GM18907 (cell line): ENCODE measurements around the gene TBRG4.

Source experiments
- ATAC-seq: cut with Tn5 transposase; IDR thresholded peaks from one replicate; pipeline ENCODE4 v1.9.1; 2021; ENCODE audit warnings: mild to moderate bottlenecking, moderate library complexity; ENCODE audit not compliant: unreplicated experiment

TBRG4 gene

DNA sequence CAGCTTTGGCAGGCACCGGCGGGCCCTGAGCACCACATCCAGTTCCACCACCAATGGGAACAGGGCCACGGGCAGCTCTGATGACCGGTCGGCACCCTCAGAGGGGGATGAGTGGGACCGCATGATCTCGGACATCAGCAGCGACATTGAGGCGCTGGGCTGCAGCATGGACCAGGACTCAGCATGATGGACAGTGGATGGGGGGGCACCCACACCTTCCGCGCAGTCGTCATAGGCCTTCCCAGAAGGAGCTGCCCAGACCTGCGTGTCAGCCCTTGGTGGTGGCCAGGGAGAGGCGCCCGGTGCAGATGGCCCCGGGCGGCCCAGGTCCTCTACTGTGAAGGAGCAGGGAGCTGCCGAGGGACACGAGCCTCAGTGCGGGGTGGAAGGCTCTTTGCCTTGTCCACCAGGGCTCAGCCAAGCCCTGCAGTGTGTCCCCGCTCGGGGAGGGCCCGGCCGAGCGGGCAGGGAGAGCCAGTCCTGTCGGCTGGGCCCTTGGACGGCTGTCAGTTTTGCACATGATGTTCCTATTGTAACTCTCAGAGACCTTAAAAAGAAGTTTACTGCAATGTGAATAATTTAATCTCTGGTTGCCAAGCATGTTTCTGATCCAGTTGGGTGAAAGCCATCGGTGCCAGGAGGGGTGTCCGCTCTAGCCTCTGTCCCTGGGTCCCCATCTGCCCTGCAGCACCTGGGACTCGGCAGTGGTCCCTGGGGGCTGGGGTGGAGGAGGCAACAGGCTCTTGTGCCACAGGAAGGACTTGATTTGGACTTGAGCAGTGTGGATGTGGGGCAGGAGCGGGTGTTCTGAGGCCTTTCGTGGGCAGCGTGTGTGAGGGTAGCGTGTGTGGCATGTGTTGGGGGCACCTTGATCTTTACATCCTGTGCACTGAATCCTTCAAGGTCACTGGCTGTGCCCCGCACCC is 35.4 kb downstream of the TBRG4 start:
- ATAC-seq = no peak

DNA sequence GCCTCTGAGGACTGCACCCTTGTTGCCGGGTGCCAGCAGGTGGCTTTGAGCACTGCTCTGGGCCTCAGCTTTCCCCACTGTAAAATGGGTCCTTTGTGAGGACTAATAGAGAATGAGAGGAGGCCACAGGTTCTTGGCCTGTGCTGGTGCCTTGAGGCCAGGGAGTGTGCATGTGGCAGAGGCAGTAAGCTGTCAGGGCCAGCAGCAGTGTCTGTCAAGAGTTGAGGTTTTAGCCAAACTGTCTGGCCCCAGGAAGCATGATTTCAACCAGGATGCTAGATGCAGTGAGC is 36.2 kb downstream of the TBRG4 start:
- no peak for ATAC-seq

DNA sequence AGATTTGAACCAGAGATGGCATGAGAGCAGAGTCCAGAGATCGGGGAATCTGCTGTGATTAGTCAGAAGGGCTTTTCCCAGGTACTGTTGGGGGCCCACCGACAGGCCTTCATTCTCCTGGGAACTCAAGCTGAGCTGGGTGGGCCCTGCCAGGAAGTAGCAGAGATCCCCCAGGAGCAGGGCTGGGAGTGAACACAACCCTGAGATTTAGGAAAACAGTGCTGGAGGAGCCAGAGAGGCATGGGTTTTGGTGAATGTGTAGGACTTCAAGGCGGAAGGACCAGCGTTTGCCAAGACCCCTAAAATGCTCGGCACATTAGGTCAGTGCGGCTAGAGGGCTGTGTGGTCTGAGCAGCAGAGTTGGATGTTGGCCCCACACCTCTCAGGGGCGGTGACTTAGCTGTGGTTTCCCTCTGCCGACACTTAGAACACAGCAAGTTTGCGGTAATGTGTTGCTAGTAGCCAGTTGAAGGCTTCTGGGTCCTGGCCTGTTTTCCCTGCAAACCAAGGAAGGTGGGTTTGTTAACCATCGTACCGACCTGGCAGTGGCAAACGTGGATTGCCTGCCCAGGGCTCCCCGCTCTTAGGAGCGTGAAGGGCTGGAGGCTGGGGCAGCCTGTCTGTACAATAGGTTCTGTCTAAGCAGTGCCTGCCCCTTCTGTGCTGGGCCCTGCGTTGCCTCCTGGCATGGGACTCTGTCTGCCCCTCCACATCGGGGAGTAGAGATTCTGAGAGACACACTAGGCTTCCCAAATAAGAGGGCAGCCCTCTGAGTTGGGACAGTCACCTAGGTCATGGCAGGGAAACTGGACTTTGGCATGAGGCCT is 36.8 kb downstream of the TBRG4 start:
- no peak for ATAC-seq

DNA sequence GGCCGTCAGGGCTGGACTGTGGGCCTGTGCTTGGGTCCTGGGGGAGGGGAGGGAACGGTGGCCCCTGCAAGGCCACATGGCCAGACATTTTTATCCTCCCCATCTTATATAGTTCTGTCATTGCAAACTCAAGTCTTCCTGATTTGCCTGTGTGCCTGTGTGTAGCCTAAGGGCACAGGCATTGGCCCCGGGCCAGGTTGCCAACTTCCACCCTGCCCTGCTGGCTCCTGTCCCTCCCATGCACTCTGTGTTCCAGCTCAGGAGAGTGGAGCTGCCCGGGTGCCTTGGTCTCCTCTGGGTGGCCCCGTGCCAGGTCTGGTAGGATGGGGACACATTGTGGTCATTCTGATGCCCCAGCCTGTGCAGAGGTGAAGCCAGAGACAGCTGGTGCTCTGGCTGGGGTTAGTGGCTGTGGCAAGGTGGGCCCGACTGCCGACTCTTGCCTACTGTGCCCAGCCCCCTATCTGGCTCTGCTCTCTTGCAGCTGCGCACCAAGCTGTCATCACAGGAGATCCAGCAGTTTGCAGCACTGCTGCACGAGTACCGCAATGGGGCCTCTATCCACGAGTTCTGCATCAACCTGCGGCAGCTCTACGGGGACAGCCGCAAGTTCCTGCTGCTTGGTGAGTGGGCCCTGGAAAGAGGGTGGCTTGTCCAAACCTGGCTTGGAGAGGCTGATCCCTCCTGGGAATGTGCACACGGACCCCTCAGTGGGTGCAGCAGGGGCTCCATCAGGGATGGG is 37.5 kb downstream of the TBRG4 start:
- no peak for ATAC-seq

DNA sequence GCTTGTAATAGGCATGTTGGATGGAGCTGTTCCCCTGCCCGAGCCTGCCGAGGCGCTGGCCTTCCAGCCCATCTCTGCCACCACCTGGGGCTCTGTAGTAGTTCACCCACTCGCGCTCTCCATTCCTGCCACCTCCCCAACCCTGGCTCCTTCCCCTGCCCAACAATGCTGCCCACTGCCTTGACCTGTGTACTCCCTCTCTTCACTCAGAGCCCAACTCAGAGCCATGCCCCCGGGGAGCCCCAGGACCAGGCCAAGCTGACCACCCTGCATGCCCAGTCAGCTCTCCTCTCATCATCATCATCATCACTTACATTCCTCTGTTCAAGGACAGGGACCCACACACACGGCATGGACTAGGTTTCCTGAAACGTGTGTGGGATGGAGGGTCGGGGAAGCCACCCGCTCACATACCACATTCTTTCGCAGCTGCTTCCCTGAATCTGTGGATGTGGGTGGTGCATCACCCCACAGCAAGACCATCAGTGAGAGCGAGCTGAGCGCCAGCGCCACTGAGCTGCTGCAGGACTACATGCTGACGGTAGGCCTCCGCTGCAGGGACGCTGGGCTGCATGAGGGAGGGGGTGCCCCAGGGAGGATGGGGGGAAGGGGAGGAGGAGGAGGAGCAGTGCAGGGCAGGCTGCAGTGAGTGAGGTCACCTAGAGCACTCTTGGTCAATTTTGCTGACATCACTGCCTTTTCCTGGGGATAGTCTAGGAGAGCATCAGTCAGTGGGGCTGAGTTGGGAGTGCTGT is 38.3 kb downstream of the TBRG4 start:
- no peak for ATAC-seq

DNA sequence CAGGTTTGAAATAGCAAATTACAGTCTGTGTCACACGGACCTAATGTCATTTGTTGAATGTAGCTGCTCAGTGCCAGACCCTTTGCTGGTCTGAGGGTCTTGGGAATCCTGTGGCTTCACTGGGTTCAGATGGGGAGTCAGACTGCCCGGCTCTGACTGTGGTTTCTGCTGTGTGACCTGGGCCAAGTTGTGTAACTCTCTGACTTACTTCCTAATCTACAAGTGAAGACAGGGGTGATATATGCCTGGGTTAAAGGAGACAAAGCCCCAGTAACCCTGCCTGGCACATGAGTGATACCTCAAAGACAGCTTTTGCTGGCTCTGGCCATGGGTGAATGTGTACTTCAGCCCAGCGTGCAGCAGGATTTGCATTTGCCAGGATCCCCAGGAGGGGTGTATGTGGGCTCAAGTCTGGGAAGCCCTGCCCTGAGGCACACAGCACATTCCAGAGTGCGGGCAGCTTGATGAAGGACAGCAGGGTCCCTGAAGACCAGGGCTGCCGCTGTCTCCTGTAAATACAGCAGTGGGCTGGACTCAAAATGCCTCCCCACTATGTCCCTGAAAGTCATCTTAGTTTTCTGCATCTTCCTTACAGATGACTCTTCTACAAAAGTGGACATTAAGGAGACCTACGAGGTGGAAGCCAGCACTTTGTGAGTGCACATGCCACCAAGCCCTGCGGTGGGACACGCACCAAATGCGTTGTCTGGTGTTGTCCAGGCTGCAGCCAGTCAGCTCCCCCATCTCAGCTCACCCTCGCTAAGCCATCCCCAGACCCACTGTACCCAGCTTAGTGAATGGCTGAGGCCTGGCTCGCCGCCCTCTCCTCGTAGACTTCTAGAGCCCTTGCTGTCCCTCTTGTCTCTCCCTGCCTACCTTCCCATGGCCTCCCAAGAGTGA is 39.1 kb downstream of the TBRG4 start:
- no peak for ATAC-seq

DNA sequence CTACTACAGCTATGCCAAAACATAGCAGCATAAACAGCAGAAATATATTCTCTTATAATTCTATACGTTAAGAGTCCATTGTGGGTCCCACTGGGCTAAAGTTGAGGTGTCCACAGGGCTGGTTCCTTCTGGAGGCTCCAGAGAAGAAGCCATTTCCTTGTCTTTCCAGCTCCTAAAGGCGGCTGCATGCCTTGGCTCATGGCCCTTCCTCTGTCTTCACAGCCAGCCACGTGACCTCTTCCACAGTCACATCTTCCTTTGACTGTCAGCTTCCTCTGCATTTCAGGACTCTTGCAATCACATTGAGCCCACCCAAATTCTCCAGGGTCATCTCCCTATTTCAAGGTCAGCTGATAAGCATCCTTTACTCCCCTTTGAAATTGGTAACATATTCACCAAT is 40.0 kb downstream of the TBRG4 start:
- no peak for ATAC-seq

DNA sequence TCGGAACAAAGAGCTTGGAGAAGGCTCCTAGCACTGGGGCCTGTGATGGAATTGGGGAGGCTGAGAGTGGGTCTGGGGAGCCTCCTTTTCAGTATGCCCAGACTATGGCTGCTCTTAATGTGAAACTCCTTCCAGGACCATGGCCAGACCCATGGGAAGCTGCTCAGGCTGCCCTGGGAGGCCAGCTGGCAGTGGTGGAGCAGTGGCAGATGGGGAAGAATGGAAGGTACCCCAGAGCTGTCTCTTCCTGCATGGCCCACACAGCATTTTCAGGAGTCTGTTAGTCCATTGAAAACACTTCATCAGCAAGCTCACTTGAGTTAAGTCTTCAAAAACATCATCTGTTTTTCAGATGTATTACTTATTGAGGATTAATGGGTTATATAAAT is 41.2 kb downstream of the TBRG4 start:
- no peak for ATAC-seq

DNA sequence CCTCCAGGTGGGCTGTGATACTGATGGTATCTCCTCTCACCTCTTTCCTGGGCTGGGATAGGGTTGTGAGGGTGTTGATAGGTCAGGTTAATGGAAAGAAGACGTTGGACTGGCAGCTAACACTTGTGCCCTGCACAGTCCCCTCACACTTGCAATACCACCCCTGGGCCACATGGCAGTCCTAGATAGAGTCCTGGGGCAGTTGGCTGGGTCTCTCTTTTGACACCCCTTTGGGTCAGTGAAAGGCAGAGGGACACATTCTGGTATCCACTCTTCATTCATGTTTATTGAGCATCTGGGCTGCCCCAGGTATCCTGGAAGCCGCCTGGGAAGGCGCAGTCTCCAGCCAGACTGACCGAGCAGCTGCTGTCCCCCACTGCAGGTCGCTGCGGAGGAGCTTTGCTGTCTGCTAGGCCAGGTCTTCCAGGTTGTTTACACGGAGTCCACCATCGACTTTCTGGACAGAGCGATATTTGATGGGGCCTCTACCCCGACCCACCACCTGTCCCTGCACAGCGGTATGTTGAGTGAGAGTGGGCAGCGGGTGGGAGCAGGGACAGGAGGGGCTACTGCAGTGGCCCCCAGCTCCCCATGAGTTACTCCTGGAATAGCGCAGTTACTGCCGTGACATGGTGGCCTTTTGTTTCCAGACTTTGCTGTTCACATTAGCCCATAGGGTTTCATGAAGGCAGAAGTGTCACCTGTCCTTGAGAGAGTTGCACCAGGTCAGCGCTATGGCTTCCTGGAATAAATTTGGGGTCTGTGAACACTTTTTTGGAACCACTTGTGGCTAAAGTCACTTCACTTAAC is 41.8 kb downstream of the TBRG4 start:
- no peak for ATAC-seq

DNA sequence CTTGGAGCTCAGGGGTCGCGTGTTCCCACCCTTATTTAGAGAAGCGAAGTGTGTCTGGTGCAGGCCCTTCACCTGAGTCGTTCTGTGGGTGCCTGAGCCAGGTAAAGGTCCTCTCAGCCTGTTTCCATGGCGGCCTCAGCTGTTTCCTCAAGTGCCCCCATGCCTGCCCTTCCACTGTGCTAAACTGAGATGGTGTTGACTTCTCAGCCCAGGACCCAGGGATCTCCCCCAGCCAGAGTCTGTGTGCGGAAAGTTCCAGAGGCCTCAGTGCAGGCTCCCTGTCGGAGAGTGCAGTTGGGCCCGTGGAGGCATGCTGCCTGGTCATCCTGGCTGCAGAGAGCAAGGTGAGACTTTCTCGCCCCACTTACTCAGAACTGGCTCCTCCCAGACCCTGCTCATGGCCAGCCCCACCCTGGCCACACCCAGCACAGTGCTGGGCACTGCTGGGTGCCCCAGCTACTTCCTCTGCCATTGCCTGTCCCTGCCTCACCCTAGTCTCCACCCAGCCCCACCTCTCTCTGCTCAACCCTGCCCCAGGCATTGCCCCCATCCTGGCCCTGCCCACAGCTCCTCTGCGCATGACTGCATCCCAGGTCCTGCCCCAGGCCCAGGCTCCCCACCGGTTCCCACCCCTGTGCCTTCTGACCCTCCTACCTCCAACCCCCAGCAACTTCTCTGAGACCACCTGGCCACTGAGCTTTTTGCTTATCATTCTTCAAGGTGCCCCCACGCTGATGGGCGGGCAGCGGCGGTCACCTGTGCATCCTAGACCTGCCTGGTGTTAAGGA is 43.1 kb downstream of the TBRG4 start:
- no peak for ATAC-seq

DNA sequence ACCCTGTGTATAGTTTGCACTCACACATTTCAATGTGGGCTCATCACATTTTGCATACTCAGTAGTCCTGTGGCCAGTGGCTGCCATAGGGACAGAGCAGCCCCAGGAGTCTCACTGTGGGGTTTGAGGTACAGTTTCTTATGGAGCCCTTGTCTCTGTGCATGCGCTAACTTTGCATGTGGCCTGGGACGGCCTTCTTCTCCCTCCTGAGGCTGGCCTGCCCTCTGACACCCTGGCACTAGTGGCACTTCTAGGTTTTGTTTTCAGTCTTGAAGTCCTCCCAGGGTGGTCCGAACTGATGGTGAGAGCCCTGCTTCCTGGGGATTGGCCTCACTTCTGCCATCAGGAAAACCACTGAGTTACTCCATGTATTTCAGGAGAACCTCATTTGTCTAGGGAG is 43.9 kb downstream of the TBRG4 start:
- ATAC-seq = no peak

DNA sequence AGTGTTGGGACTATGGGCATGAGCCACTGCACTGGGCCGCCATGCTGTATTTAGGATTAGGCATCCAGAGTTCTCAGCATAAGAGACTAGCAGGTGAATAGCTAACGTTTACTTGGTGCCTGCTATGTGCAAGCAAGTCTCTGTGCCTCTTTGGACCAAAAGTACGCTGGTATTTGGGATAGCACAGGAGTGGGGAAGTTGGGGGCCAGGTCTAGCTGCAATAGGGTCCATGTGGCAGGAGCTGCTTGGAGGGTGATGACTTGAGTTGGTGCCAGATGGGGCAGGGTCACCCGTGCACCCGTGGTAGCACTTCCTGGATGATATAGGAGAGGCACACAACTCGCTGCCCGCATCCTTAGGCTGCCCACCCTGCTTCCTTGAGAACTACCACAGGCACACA is 45.1 kb downstream of the TBRG4 start:
- no peak for ATAC-seq

DNA sequence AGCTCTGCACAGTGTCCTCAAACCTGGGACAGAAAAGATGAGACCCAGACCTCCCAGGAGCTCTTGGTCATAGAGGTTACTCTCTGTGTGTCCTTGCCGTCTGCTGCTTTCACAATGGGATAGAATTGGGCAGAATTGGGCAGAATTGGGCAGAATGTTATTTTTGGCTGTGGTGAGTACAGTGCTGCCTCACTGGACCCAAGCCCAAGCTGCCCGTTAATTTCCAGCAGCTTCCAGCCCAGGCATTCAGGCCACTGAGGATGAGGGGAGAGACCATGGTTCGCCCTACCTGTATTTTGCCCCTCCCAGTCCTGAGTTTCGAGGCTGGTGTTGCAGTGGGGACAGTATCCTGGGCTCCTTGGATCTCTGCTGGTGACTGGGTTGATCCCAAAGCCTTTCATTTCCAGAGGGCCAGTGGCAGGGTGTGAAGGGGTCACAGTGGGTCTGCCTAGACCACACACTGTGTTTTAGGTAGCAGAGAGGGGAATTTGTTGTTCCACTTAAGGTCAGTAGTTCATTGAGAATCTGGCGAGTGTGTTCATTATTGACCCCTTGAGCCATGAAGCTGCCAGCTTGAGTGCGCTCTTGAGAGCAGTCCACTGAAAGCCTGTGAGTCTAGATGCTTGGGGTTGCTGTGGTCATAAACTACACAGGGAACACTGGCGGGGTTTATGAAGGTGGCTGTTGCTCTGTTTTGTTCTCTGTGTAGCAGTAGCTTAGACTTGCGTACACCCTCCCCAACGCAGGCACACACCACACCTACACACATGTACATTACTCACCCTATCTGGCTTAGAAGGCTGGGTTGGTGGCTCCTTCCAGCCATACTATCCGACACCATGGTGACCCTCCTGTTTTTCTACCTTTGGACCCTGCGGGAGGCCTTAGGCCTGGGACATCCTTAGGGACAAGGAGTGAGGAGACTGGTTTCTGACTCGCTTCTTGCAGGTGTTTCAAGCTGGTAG is 46.2 kb downstream of the TBRG4 start:
- ATAC-seq = no peak

DNA sequence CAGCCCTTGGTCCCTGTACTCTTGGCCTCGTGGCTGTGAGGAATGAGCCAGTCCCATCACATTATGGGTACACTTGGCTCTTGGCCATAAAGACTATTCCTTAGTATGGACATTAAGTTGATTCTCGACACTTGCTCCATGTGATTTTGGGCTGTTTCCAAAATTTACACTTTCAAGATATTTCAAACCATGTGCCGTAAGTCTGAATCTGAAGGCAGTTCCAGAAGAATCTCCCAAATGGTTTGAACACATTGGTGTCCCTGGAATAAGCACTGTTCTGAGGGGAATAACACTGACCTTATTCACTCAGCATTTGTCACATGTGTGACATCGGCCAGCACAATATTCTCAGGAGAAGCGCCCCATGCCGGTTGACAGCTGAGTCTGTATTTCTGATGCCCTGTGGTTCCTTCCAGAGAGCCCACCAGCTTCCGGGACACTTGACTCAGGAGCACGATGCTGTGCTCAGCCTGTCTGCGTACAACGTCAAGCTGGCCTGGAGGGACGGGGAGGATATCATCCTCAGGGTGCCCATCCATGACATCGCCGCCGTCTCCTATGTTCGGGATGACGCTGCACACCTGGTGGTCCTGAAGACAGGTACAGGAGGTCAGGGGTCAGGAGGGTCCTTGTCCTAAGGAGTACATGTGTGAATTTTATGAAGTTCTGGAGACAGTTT is 47.3 kb downstream of the TBRG4 start:
- ATAC-seq = no peak

DNA sequence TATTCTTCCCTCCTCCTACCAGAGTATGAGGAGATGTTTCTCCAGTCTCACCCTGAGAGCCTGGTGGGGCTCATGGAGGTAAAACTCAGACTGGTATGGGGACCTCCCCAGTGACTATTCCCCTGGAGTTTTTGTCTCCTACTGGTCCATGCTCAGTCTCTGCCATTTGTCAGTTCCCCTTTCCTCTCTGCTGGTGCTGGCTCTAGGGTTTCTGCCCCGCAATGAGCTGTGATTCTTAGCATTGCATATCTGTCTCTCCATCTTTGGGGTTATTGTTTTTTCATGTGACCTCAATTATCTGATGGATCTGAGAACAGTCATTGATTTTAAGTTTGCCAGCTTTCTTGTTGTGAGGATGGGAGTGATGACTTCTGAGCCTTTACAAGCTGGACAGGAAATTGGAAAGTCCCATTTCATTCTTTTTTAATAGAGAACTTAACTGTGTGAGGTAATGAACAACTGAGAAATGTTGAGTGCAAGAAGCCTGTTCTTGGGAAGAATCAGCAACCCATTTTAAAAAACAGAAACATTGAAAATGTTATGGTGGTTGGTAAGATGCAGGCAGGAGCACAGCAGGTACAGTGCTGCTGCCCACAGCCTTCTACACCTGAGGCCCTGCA is 49.6 kb downstream of the TBRG4 start:
- no peak for ATAC-seq

DNA sequence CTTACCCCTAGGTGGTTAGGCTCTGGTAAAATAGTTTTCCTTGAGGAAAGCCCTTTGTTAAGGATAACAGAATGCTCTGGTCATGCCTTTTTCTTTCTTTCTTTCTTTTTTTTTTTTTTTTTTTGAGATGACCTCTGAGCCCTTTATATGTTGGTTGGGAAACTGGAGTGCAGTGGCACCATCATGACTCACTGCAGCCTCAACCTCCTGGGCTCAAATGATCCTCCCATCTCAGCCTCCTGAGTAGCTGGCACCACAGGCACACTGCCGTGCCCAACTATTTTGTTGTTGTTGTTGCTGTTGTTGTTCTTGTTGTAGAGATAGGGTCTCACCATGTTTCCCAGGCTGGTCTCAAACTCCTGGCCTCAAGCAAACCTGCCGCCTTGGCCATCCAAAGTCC is 50.1 kb downstream of the TBRG4 start:
- ATAC-seq = no peak
